HepG2 (cell line): ENCODE results near the gene TSSK2. TPM values are rescaled to one million over a fixed set of nuclear protein-coding genes. Genes with fewer than 3 reads are reported as not detected.

Experiments used
- ATAC-seq: fragments of 200-7000 bp; cut with Tn5 transposase; 3 replicates; pipeline ENCODE4 v1.9.1; 2020; ENCODE audit warnings: mild to moderate bottlenecking, moderate library complexity
- BruUV-seq: library from RNA; stranded (reverse); fragments of 400-500 nt; replicated peaks from 2 replicates; lab custom pipeline; 2021; lab: Mats Ljungman, UMichigan
- CTCF ChIA-PET: fragments of 300-600 bp; formaldehyde crosslinking; extraction: SDS; loops from one replicate; lab custom pipeline; 2021; ENCODE audit warnings: low total read pairs, inconsistent platforms, low intra/inter-chr PET ratio; lab: Yijun Ruan, JAX
- POLR2A ChIA-PET: fragments of 350-600 bp; sonication (Branson Sonifier 250); formaldehyde crosslinking; loops from one replicate; lab custom pipeline; 2020; ENCODE audit warnings: antibody characterized with exemption, inconsistent platforms; lab: Yijun Ruan, JAX
- DNase-seq: peaks from one replicate; pipeline ENCODE4 v3.0.0-alpha.2; 2015; ENCODE audit warnings: low spot score
- FAIRE-seq: peaks from 3 replicates; lab custom pipeline; 2011; peaks lifted over from hg19 to GRCh38; lab: Jason Lieb, UNC
- H2AFZ ChIP-seq: one replicate; pipeline ENCODE4 v1.6.1; 2011; ENCODE audit warnings: low read length, inconsistent platforms
- H3K27ac ChIP-seq: fragments of 300-600 bp; 3 replicates; pipeline ENCODE4 v1.8.0; 2011; ENCODE audit warnings: mixed run types, mild to moderate bottlenecking, mixed read lengths, low read length, inconsistent platforms; ENCODE audit not compliant: insufficient read depth; ENCODE audit errors: extremely low read length
- H3K27me3 ChIP-seq, 2 experiments: fragments of 200-600 bp in 1 of 2; 2 replicates in 1 of 2; 3 replicates in 1 of 2; pipeline versions ENCODE4 v1.6.0 to v1.8.0; 2011; ENCODE audit warnings: low read length in 2 of 2, mild to moderate bottlenecking in 2 of 2, moderate library complexity in 2 of 2, inconsistent platforms in 1 of 2; ENCODE audit not compliant: insufficient read depth in 2 of 2, control insufficient read depth in 1 of 2
- H3K36me3 ChIP-seq, 2 experiments: fragments of 200-600 bp in 1 of 2; replicated peaks in 1 of 2; 2 replicates in 1 of 2; 3 replicates in 1 of 2; pipeline versions ENCODE4 v1.5.1 to v1.8.0; 2011; ENCODE audit warnings: low read length in 2 of 2, inconsistent platforms in 1 of 2; ENCODE audit not compliant: insufficient read depth in 2 of 2, control insufficient read depth in 1 of 2
- H3K4me1 ChIP-seq: 2 replicates; pipeline ENCODE4 v1.5.1; 2012; ENCODE audit warnings: low read length, inconsistent platforms; ENCODE audit not compliant: insufficient read depth
- H3K4me2 ChIP-seq: 2 replicates; pipeline ENCODE4 v1.6.0; 2011; ENCODE audit warnings: low read depth, low read length, inconsistent platforms
- H3K4me3 ChIP-seq, 3 experiments: fragments of 200-600 bp in 1 of 3; sonication (generic), shearing (Covaris generic) in 1 of 3; replicated peaks in 1 of 3; 2 replicates each; pipeline ENCODE4 v1.5.1; 2011 to 2016; ENCODE audit warnings: low read length in 3 of 3, inconsistent platforms in 2 of 3, low read depth in 2 of 3, mild to moderate bottlenecking in 2 of 3, control low read depth in 1 of 3, mixed read lengths in 1 of 3; ENCODE audit not compliant: insufficient read depth in 1 of 3
- H3K79me2 ChIP-seq: one replicate; pipeline ENCODE4 v1.6.1; 2011; ENCODE audit warnings: low read length, inconsistent platforms; ENCODE audit not compliant: insufficient read depth
- H3K9ac ChIP-seq: 2 replicates; pipeline ENCODE4 v1.6.0; 2011; ENCODE audit warnings: mild to moderate bottlenecking, low read depth, low read length, inconsistent platforms; ENCODE audit not compliant: insufficient read depth
- H3K9me3 ChIP-seq: 2 replicates; pipeline ENCODE4 v1.5.1; 2012; ENCODE audit warnings: mild to moderate bottlenecking, low read length
- H4K20me1 ChIP-seq: 2 replicates; pipeline ENCODE4 v1.6.0; 2011; ENCODE audit warnings: inconsistent platforms, mild to moderate bottlenecking, low read length, moderate library complexity; ENCODE audit not compliant: insufficient read depth
- ATM ChIP-seq: fragments of 450-650 bp; IDR thresholded peaks from 2 replicates; pipeline ENCODE4 v1.7.1; 2017; ENCODE audit warnings: mild to moderate bottlenecking, borderline replicate concordance
- CCDC6 ChIP-seq: sonication (generic); formaldehyde crosslinking; IDR thresholded peaks from 2 replicates; pipeline ENCODE4 v1.8.1; 2022; ENCODE audit warnings: mild to moderate bottlenecking, missing genetic modification reagents, moderate library complexity
- CREB1 ChIP-seq, 2 experiments: fragments of 450-650 bp in 1 of 2; IDR thresholded peaks; 2 replicates each; pipeline ENCODE4 v1.6.1; 2016 to 2017; ENCODE audit warnings: control low read depth in 1 of 2, mild to moderate bottlenecking in 1 of 2, missing compliant biosample characterization in 1 of 2, missing genetic modification characterization in 1 of 2
- DBP ChIP-seq: sonication (generic); formaldehyde crosslinking; IDR thresholded peaks from 2 replicates; pipeline ENCODE4 v1.4.0; 2020; ENCODE audit warnings: missing genetic modification reagents; ENCODE audit errors: not compliant biosample characterization
- RNF2 ChIP-seq: fragments of 450-650 bp; conservative IDR thresholded peaks from 2 replicates; pipeline ENCODE4 v1.6.1; 2016; ENCODE audit warnings: low read depth
- SP1 ChIP-seq, 2 experiments: fragments of 450-650 bp in 1 of 2; sonication (generic) in 1 of 2; formaldehyde crosslinking in 1 of 2; IDR thresholded peaks; 2 replicates each; pipeline versions ENCODE4 v1.4.0 to v1.6.1; 2016 to 2020; ENCODE audit warnings: missing genetic modification reagents in 1 of 2
- TSC22D2 ChIP-seq: sonication (generic); formaldehyde crosslinking; IDR thresholded peaks from 2 replicates; pipeline ENCODE4 v1.5.1; 2020; ENCODE audit warnings: missing genetic modification reagents, mild to moderate bottlenecking, borderline replicate concordance
- ZFP90 ChIP-seq: sonication (generic); formaldehyde crosslinking; IDR thresholded peaks from 2 replicates; pipeline ENCODE4 v1.8.0; 2022; ENCODE audit warnings: missing genetic modification reagents, mild to moderate bottlenecking, inconsistent platforms, borderline replicate concordance
- ZNF142 ChIP-seq: sonication (generic); formaldehyde crosslinking; IDR thresholded peaks from 2 replicates; pipeline ENCODE4 v1.4.0; 2020; ENCODE audit warnings: missing genetic modification reagents
- ZNF468 ChIP-seq: sonication (generic); formaldehyde crosslinking; IDR thresholded peaks from 2 replicates; pipeline ENCODE4 v1.8.0; 2022; ENCODE audit warnings: mild to moderate bottlenecking, moderate library complexity, missing genetic modification reagents
- ZNF589 ChIP-seq: sonication (generic); formaldehyde crosslinking; conservative IDR thresholded peaks from 2 replicates; pipeline ENCODE4 v1.8.0; 2022; ENCODE audit warnings: mild to moderate bottlenecking, moderate library complexity, missing genetic modification reagents
- WGBS: methylation state at CpG from one replicate; pipeline ENCODE4 v1.1.6; 2017; ENCODE audit warnings: low lambda C conversion rate; 5-methylcytosine and 5-hydroxymethylcytosine counted together
- in situ Hi-C: cut with HindIII; loops from 2 replicates; pipeline ENCODE4 v1.10.0; 2017; ENCODE audit warnings: low pct_unique_long_range_greater_than_20kb; ENCODE audit not compliant: extremely low pct_ligation_motif_present
- intact Hi-C: fragments of 100-400 bp; cut with micrococcal nuclease; formaldehyde crosslinking; loops from one replicate; pipeline ENCODE4 v1.10.0; 2022; ENCODE audit not compliant: unreplicated experiment
- polyA plus RNA-seq, 8 experiments: library from polyadenylated mRNA; depleted of rRNA in 3 of 8; stranded (reverse) in 7 of 8; unstranded in 1 of 8; fragments of >200 nt; fragmentation: Illumina TruSeq in 4 of 8; extraction: Trizol in 4 of 8; gene quantifications; 2 replicates each; pipeline versions ENCODE4 v1.2.1 to v1.2.3, GENCODE V29; 2011 to 2016; ENCODE audit warnings: low read depth in 4 of 8, missing spikeins in 1 of 8, mixed read lengths in 1 of 8; ENCODE audit not compliant: insufficient read depth in 1 of 8
- total RNA-seq, 5 experiments: library from RNA; depleted of rRNA; stranded (reverse); fragments of >200 nt; fragmentation: Illumina TruSeq; extraction: Trizol; gene quantifications; 2 replicates each; pipeline ENCODE4 v1.2.3, GENCODE V29; 2016; ENCODE audit warnings: low read depth in 1 of 5

TSSK2 gene
- total and polyA plus RNA-seq, 2 of the 13 experiments (the other 11 are each of a cell fraction or from before 2014, with no cell fraction given), result not detected

- Histone ChIP-seq H3K27me3 (no peaks in the 10 kb centered on the region; a peak in 1 of 5 replicates), H3K4me3 (no peak overlapping the region), H3K9ac (no peak overlapping the region), H2AFZ (no peak overlapping the region), H3K36me3 (peaks cover 0 to 20% of the 10 kb centered on the region in 2 experiments), H3K79me2 (peaks cover 81% of the 10 kb centered on the region), H3K27ac (no peak overlapping the region), H4K20me1 (peaks cover 51% of the 10 kb centered on the region), H3K4me1 (peaks cover 35% of the 10 kb centered on the region), H3K4me2 (no peak overlapping the region), H3K9me3 (no peaks in the 10 kb centered on the region)
- POLR2A ChIA-PET, result interaction anchor here (1.2 to 1.3 kb wide), 2 partner anchors 11 to 33 kb away, joined by 3 read pairs; partner anchors contain the start of genes DGCR2 and ESS2
- DNase-seq (no peak), FAIRE-seq (no peak), ATAC-seq (no peak)
- in situ Hi-C loops, result no loop called here
- intact Hi-C loops, result no loop called here
- TF ChIP-seq ATM, result no peak
- TF ChIP-seq CREB1 (IDR thresholded peaks at IDR 0.05), result no peak
- TF ChIP-seq CREB1 (CRISPR knock-in tag; IDR thresholded peaks at IDR 0.05), result no peak
- no peak for TF ChIP-seq DBP (CRISPR knock-in tag)
- no peak for TF ChIP-seq RNF2
- no peak for TF ChIP-seq ZNF468 (CRISPR knock-in tag)
- no peak for TF ChIP-seq SP1 (IDR thresholded peaks at IDR 0.05)
- TF ChIP-seq SP1 (CRISPR knock-in tag; IDR thresholded peaks at IDR 0.05), result no peak
- TF ChIP-seq ZNF589 (CRISPR knock-in tag), result no peak
- no peak for TF ChIP-seq ZNF142 (CRISPR knock-in tag)
- TF ChIP-seq TSC22D2 (CRISPR knock-in tag), result no peak
- no peak for TF ChIP-seq ZFP90 (CRISPR knock-in tag)
- TF ChIP-seq CCDC6 (CRISPR knock-in tag), result no peak
- CTCF ChIA-PET, result no interaction called here
- no TSS peak for BruUV-seq
- WGBS, result 95% methylated on average over 3 of the region's 3 CpGs
These were observed 19.5 kb upstream of the TSSK2 start for GRCh38 chr22:19111584-19111983.
